ENCODE results near the gene ZNF175. TPM values are rescaled to one million over a fixed set of nuclear protein-coding genes. Genes with fewer than 3 reads are reported as not detected.

Gene ZNF175
- polyA plus RNA-seq, 5 donors: 11.1 to 22.4 (median 19.3) TPM

GRCh38 chr19:51587264-51588191 is 16.4 kb downstream of the ZNF175 start:
- no peak for DNase-seq

DNA sequence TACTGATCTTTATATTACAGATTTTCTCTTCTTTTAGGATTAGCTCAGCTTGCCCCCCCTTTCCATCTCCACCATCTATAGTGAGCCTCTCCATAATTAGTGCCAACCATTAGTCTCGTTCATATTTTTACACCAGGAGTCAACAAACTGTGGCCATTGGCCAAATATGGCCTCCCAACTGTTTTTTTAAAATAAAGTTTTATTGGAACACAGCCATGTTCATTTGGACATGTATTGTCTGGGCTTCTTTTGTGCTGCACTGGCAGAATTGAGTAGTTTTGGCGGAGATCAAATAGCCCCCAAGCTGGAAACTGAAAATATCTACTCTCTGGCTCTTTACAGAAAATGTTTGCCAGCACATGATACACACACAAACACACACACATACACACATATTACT is 18.4 kb downstream of the ZNF175 start:
- DNase-seq: no peak

GRCh38 chr19:51590441-51590840 is 19.4 kb downstream of the ZNF175 start:
- no peak for DNase-seq

- no peak for DNase-seq
Observed at GRCh38 chr19:51592521-51592920, 21.4 kb downstream of the ZNF175 start.

DNA sequence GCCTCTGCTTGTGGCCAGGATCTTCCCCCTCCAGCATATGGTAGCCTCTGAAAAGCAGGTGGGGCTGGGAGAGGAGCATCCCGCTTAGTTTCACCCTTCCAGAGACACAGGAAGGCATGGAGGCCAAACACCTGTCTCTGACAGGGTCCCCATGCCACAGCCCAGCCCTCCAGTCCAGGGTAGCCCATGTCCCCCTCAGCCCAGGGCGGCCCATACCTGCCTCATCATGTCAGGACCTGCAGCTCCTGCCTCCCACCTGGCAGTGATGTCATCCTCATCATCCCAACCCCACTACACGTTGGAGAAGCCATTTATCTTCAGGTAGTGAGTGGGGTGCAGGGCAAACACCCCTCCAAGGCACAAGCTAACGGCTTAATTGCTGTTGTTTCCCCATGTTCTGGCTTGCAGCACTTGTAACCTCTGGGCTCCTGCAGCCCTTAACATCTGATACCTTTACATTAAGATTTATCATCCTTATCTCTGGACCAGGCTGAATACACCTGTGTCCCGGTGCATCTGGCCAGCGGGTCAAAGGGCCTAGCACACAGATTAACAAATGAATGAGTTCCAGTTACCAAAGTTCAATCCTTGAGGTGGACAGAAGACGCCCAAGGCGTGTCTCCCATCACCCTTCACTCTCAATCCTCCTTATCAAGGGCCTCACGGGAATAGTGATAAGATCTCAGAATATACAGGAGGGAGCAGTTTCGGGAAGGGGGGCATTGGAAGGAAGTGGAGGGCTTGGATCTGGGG is 22.2 kb downstream of the ZNF175 start:
- DNase-seq: no peak

DNA sequence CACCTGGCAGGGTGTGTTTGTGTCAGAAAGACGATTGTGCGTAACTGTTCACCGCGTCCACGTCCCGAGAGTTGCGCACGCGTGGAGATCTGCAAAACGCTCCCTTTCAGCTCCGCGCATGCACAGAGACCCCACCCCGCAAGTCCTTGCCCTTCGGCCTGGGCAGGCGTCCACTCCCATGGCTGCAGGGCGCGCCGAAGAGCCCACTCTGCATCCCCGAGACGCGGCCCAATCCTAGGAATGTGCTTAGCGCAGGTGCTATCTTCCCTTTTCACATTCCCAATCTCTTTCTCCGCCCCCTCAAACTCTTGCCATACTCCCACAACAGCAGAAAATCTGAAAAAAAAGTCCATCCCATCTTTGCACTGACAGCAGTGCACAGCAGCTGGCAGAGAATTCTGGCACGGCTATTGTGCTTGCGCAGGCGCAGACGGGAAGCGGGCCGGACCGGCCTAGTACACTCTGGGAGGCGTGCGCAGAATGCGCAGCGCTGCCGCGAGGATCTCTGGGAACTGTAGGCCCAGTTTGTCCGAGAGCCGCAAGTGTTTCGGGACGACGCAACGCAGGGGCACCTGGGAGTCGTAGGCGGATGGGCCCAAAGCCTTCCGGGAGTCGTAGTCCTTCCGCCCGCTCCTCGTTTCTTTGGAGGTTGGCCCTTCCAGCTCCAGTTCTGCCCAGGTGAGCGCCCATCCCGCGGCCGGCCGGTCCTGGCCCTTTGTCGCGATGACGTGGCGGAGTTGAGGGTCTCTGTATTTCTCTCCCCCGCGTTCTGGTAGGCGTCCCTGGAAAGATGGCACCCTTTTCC is 23.1 kb downstream of the ZNF175 start:
- DNase-seq: peak; percentile 97 to 98

DNA sequence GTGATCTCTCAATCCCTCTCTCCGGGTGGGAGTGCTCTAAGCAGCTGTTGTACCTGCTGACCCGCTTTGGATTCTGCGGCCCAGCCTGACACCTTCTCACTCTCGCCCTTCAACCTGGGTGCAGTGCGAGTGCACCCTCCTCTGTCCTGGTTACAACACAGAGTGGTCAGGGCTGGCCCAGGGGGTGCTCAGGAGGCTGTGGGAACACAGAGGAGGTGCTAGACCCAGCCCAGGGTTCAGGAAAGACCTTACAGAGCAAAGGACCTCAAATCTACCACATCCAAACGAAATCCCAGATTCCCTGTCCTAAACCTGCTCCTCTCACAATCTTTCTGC is 23.7 kb downstream of the ZNF175 start:
- DNase-seq: no peak

DNA sequence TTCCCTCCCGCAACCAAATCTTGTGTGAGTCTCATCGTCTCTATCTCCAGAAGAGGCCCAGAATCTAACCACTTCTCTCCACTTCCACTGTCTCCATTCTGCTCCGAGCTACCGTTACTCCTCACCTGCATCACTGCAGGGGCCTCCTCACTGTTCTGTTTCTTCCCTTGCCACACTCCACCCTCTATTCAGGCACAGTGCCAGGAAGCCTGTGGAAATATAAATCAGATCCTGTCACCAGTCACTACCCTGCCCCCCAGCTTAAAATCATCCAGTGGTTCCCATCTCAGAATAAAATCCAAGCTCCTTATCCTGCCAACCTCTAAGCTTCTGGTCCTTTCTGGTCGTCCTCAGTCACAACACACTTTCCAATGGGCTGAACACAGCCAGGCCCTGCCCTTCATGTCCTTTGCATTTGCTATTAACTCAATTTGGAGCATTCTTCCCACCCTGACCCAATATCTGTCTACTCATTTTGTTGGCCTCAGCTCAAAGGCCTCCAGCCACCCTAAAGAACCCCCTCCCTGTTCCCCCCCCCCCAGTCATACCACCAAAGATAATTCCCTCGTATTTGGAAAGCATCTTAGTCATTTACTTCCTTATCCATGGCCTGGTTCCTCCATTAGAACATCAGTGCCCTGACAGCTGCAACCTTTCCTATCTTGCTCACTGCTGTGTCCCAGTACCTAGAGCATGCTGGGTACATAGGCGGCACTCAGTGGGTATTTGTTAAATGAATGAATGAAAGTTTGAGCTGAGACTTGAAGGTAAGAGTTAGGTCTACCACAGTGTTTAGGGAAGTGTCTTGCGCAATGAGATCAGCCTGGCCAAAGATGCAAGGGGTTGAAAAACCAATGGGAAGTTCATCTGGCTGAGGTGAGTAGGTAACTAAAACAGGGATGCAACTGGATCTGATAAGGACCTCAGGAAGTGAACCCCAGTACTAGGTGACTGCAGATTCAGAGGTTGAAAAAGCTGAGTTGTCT is 24.4 kb downstream of the ZNF175 start:
- no peak for DNase-seq

DNA sequence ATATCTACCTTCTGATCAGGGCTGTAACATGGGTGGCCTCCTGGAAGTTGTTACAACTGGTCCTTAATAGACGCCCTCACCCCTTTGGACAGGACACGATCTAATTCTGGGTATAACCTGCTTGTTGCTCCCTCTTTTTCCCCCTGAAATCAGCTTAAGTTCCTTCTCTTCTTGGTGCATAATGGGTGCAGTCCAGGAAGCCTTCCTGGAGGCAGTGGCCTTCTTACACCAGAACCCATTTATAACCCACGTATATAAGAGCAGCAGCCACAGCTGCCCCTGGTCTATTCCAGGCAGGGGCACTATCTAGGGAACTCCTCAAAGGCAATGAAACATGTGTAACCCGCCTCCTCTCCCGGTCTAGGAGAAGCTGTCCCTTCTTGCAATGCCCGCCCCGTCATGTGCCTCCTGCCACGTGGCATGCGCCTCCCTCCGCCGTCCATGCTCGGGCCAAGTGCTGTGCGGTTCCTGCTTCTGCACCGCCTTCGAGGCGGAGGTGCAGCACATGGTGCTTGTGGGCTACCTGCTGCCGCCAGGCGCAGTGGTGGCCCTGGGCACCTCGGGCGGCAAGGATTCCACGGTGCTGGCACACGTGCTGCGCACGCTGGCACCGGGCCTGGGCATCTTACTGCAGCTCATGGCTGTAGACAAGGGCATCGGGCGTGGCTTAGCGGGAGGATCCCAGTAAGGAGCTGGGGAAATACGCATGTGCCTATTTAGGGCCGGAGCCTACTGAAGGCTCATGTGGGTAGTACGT is 27.3 kb downstream of the ZNF175 start:
- DNase-seq: no peak

DNA sequence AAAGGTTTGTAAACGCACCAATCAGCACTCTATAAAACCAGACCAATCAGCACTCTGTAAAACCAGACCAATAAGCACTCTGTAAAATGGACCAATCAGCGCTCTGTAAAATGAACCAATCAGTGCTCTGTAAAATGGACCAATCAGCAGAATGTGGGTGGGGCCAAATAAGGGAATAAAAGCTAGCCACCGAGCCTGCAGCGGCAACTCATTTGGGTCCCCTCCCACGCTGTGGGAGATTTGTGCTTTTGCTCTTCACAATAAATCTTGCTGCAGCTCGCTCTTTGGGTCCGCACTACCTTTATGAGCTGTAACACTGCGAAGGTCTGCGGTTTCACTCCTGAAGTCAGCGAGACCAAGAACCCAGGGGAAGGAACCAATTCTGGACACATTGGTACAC is 28.0 kb downstream of the ZNF175 start:
- DNase-seq: no peak

- DNase-seq: no peak
Observed at GRCh38 chr19:51600940-51601580, 30.0 kb downstream of the ZNF175 start.

- DNase-seq: no peak
Observed at GRCh38 chr19:51602189-51602854, 31.2 kb downstream of the ZNF175 start.

- no peak for DNase-seq
Observed at GRCh38 chr19:51607077-51607476, 36.0 kb downstream of the ZNF175 start.

DNA sequence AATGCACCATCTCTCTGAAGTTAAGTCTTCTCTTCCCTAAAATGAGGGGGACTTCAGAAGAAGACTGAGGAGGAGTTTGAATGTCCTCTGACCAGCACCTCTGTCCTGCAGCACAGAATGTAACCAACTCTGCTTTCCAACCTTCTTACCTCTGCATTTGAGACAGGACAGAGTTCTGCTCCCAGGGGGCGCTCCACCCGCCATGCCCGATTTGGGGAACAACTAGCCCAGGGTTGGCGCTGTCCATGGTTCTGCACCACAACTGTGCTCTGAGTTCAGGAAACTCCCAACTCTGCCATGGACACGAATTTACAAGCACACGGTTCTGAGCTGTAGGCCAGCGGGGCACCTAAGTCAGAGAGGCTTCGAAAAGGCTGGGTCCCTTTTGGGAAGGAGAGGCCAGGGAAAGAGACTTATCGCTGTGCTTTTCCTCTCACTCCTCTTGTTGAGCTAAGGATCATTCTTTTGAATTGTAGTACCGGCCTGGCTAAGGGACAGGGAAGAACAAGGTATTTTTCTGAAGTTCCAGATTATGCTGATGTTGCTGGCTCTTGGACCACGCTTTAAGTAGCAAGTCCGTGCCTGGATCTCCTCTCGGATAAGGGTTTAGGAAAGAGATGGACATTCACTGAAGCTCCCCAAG is 37.0 kb downstream of the ZNF175 start:
- peak; percentile 24 to 37 for DNase-seq

DNA sequence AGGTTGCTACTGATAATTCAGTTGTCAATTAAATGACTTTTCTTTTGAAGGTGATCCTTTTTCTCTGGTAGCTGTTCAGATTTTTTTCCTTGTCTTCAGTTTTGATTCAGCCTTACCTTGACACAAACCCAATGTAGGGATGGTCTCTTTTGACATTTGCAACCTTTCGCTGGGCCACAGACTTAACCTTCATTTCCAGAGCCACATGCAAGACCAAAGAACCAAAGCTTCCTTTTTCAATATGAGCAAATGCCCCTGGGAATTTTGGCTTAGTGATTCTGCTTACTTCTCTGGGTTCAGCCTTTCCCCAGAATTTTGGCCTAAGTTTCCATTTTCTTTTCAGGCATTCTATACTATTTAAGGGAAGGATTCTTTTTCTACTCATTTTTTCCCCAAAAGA is 39.5 kb downstream of the ZNF175 start:
- DNase-seq: no peak

- DNase-seq: no peak
Observed at GRCh38 chr19:51614789-51615188, 43.7 kb downstream of the ZNF175 start.

DNA sequence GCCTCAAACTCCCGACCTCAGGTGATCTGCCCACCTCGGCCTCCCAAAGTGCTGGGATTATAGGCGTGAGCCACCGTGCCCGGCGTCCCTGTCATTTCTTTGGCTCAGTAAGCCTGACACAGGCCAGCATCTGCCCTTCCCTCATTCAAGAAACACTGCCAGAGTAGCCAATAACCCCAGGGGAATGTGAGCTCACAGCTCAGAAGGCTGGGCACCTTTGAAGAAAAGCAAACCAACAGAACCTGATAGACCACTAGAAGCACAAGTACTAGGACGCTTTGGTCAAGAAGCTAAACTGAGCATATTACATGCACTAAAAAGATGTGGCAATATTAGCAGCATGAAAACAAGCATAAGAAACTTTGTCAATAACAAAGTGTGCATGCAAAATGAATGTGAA is 44.9 kb downstream of the ZNF175 start:
- no peak for DNase-seq

DNA sequence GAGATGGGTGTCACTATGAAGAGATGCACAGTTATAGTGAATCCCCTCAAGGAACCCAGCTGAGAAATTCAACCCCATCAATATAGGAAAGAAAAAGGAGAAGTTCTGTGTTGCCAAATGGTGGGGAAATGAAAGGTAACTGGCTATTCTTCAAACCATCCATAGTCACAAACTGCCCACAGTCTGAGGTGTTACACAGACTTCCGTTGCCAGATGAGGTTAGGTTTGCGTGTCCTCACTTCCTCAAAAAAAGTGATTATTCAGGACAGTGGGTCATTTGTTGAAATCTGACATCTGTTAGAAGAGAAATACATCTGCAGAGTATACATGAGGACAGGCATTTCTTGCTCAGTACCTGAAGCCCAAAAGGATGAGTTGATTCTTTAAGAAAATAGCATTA is 50.1 kb downstream of the ZNF175 start:
- no peak for DNase-seq

DNA sequence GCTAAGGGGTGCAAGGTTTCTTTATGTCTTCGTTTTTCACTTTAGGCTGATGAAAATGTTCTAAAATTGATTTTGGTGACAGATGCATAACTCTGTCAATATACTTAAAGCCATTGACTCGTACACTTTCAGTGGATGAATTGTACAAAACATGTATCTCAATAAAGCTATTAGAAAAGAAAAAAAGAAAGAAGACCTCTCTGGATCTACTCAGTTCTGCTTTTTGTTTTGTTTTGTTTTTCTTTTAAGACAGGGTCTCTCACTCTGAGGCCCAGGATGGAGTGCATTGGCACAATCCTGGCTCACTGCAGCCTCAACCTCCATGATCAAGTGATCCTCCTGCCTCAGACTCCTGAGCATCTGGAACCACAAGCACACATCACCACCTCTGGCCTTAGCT is 55.6 kb downstream of the ZNF175 start:
- DNase-seq: no peak
